ENCODE results near the gene COX19. TPM values are rescaled to one million over a fixed set of nuclear protein-coding genes. Genes with fewer than 3 reads are reported as not detected.
A peak's percentile ranks its signal among the peaks of the same experiment; 100 is the strongest.

Gene COX19
- total RNA-seq, 4 donors from 2014 or later: 4.7 to 6.5 (median 5.2) TPM

DNA sequence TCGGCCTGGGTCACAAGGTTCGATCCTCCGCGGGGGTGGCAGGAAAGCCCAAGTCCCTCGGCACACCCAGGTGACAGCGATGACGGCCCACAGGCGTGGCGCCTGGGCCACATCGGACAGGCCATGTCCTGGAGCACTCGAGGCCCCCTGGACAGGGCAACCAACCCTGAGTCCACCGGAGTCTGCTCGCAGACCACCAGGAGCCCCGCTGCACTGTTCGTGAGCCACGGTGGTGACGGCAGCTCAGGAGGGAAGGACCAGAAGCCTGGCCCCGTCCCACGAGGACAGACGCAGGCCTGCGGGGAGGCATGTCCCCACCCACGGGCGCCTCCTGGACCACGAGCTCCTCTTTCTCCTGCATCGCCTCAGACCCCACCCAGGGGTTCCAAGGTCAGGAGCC lies 46.6 kb upstream of the COX19 start:
- TF ChIP-seq POLR2A (IDR thresholded peaks at IDR 0.05) (no peak), CTCF (IDR thresholded peaks at IDR 0.05 in 4 of 5, conservative IDR thresholded peaks at IDR 0.05 in 1 of 5) (no peak)
- in situ Hi-C loops (cut with MboI; ENCODE audit: low sequenced_read_pairs in 4 of 4): no loop called here
- Histone ChIP-seq H3K27ac (no peak overlapping the region), H3K27me3 (no peaks in the 10 kb centered on the region), H3K4me1 (peaks cover 9 to 16% of the 10 kb centered on the region in 2 donors), H3K4me3 (no peak overlapping the region), H3K9me3 (no peaks in the 10 kb centered on the region), H3K36me3 (no peaks in the 10 kb centered on the region)
- DNase-seq (no peak), ATAC-seq (no peak)
- intact Hi-C loops (cut with DNase I; ENCODE audit: low total_unique reads): loop anchor here (5.0 kb wide), 1 partner anchor 45 kb away; no protein-coding TSS in a partner anchor

DNA sequence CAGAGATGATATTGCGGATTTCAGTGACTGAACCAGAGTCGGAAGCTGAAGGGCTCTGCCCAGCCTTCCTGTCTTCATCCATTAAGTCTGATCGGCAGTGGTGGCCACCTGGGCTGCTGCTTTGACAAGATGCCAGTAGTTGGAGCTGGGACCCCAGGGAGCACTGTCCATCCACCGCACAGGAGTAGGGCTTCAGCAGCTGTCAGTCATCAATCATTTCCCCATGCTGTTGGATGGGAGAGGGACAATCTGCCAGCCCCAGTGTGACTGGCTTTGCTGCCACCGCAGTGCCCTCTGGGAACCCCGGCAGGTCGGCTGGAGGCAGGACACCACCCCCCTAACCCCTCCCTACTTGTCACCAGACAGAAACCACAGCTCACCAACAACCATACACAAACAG lies 46.0 kb upstream of the COX19 start:
- ATAC-seq: peak in 1 of 2 donors; percentile 34
- no peaks in the 10 kb centered on the region for H3K9me3 ChIP-seq
- no peaks in the 10 kb centered on the region for H3K27me3 ChIP-seq
- H3K4me1 ChIP-seq: peaks cover 9 to 16% of the 10 kb centered on the region in 2 donors
- no peak for DNase-seq
- intact Hi-C loops (cut with DNase I; ENCODE audit: low total_unique reads) (loop anchor here (5.0 kb wide), 1 partner anchor 46 kb away; no protein-coding TSS in a partner anchor), in situ Hi-C loops (cut with MboI; ENCODE audit: low sequenced_read_pairs in 4 of 4) (no loop called here)
- no peaks in the 10 kb centered on the region for H3K36me3 ChIP-seq
- TF ChIP-seq POLR2A (IDR thresholded peaks at IDR 0.05) (no peak), CTCF (IDR thresholded peaks at IDR 0.05 in 4 of 5, conservative IDR thresholded peaks at IDR 0.05 in 1 of 5) (no peak)
- H3K27ac ChIP-seq: no peak overlapping the region
- H3K4me3 ChIP-seq: no peak overlapping the region

DNA sequence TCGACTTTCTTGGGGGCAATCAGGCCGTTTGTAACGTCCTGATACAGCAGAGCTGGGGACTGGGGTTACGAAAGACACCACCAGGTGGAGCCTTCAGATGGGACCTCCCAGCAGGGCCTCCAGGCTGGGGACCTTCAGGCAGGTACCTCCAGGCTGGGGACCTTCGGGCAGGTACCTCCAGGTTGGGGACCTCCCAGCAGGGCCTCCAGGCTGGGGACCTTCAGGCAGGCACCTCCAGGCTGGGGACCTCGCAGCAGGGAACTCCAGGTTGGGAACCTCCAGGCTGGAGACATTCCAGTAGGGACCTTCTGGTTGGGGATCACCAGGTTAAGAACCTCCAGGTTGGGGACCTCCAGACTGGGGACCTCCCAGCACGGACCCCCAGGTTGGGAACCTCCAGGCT lies 45.5 kb upstream of the COX19 start:
- Histone ChIP-seq H3K27me3 (no peaks in the 10 kb centered on the region), H3K36me3 (no peaks in the 10 kb centered on the region), H3K9me3 (no peaks in the 10 kb centered on the region), H3K4me1 (peaks cover 9 to 16% of the 10 kb centered on the region in 2 donors), H3K4me3 (no peak overlapping the region), H3K27ac (no peak overlapping the region)
- no peak for DNase-seq
- in situ Hi-C loops (cut with MboI; ENCODE audit: low sequenced_read_pairs in 4 of 4): no loop called here
- ATAC-seq: no peak
- TF ChIP-seq CTCF (IDR thresholded peaks at IDR 0.05 in 4 of 5, conservative IDR thresholded peaks at IDR 0.05 in 1 of 5) (peak in 3 of 5 experiments; percentile 32 to 47 (median 37)), POLR2A (IDR thresholded peaks at IDR 0.05) (no peak)
- intact Hi-C loops (cut with DNase I; ENCODE audit: low total_unique reads): loop anchor here (5.0 kb wide), 1 partner anchor 46 kb away; no protein-coding TSS in a partner anchor

DNA sequence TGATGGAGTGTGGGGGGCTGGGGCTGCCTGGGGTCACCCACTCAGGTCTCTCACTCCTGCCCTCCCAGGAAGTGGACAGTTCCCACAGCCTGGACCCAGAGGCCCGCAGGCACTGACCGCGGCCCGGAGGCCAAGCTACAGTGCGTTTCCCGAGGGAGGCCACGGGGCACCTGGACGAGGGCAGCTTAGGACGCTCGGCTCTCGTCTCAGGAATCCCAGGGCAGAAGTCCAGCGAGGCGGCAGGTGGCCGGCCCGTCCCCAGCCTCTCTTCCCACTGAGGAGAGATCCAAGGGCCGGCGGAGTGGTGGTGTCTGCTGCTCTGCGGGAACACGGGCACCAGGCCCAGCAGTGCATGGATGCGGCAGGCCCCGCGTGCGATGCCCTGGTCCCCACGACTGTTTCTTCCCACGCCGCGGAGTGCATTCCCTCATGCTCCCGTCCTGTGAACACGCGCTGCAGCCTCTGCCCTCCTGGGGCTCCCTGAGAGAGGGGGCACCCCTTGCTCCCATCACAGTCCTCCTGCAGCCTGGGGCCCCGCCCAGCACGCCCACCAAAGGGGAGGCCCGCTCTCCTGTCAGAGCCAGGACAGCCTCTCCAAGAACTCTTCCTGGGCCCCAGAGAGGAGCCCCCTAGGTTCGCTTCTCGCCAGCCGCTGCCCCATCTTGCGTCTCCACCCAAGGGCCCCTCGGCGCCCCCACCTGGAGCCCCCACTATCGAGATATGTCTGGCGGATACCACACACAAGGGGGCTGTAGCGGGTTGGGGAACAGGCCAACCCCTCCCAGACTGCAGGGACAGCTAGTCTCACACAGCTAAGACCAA lies 44.7 kb upstream of the COX19 start:
- no peak overlapping the region for H3K4me3 ChIP-seq
- no peaks in the 10 kb centered on the region for H3K27me3 ChIP-seq
- no peak for TF ChIP-seq POLR2A (IDR thresholded peaks at IDR 0.05)
- no peak for TF ChIP-seq CTCF (IDR thresholded peaks at IDR 0.05 in 4 of 5, conservative IDR thresholded peaks at IDR 0.05 in 1 of 5)
- DNase-seq (no peak), ATAC-seq (no peak)
- intact Hi-C loops (cut with DNase I; ENCODE audit: low total_unique reads): loop anchor here (5.0 kb wide), 1 partner anchor 47 kb away; no protein-coding TSS in a partner anchor
- H3K27ac ChIP-seq: no peak overlapping the region
- no peaks in the 10 kb centered on the region for H3K9me3 ChIP-seq
- no peaks in the 10 kb centered on the region for H3K36me3 ChIP-seq
- in situ Hi-C loops (cut with MboI; ENCODE audit: low sequenced_read_pairs in 4 of 4): no loop called here
- peaks cover 9 to 16% of the 10 kb centered on the region in 2 donors for H3K4me1 ChIP-seq

All from gastrocnemius medialis (tissue), 4 donors.